Subcutaneous adipose tissue (tissue), 4 donors: Measurements from ENCODE around the gene MEAF6. TPM values are rescaled to one million over a fixed set of nuclear protein-coding genes. Genes with fewer than 3 reads are reported as not detected.

Experiments
- total RNA-seq, 4 donors: library from RNA; depleted of rRNA; stranded (reverse); fragments of >200 nt; gene quantifications; one replicate each; pipeline ENCODE4 v1.1.0, GENCODE V29; 2016
- TF ChIP-seq, protein P1 (sequence below): fragments of 450-650 bp; IDR thresholded peaks from one replicate; pipeline ENCODE4 v1.5.1; 2016; ENCODE audit warnings: low read depth, mild to moderate bottlenecking, control low read depth, antibody characterized with exemption, moderate library complexity

The MEAF6 gene
- total RNA-seq, 4 donors from 2014 or later = 48.3 to 60.8 (median 56.1) TPM

DNA sequence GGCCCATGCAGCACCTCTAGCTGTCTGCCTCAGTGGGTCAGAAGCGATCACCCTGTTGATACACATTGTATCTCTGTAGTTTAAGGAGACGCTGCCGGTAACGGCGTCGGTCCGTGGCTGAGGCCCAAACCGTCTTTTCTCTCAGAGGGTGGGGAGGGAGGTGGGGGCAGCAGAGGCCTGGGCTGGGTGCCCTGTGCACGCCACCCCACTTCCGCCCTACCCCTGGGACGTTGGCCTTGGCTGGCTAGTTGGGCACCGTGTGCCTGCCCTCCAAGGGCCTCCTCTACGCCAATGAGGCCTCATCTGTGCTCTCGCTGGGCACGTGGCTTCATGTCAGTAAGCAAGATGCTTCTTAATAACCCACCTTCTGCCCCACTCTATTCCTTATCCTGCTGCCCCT is 30.8 kb downstream of the MEAF6 start:
- TF ChIP-seq, protein P1, sequence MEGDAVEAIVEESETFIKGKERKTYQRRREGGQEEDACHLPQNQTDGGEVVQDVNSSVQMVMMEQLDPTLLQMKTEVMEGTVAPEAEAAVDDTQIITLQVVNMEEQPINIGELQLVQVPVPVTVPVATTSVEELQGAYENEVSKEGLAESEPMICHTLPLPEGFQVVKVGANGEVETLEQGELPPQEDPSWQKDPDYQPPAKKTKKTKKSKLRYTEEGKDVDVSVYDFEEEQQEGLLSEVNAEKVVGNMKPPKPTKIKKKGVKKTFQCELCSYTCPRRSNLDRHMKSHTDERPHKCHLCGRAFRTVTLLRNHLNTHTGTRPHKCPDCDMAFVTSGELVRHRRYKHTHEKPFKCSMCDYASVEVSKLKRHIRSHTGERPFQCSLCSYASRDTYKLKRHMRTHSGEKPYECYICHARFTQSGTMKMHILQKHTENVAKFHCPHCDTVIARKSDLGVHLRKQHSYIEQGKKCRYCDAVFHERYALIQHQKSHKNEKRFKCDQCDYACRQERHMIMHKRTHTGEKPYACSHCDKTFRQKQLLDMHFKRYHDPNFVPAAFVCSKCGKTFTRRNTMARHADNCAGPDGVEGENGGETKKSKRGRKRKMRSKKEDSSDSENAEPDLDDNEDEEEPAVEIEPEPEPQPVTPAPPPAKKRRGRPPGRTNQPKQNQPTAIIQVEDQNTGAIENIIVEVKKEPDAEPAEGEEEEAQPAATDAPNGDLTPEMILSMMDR = no peak

DNA sequence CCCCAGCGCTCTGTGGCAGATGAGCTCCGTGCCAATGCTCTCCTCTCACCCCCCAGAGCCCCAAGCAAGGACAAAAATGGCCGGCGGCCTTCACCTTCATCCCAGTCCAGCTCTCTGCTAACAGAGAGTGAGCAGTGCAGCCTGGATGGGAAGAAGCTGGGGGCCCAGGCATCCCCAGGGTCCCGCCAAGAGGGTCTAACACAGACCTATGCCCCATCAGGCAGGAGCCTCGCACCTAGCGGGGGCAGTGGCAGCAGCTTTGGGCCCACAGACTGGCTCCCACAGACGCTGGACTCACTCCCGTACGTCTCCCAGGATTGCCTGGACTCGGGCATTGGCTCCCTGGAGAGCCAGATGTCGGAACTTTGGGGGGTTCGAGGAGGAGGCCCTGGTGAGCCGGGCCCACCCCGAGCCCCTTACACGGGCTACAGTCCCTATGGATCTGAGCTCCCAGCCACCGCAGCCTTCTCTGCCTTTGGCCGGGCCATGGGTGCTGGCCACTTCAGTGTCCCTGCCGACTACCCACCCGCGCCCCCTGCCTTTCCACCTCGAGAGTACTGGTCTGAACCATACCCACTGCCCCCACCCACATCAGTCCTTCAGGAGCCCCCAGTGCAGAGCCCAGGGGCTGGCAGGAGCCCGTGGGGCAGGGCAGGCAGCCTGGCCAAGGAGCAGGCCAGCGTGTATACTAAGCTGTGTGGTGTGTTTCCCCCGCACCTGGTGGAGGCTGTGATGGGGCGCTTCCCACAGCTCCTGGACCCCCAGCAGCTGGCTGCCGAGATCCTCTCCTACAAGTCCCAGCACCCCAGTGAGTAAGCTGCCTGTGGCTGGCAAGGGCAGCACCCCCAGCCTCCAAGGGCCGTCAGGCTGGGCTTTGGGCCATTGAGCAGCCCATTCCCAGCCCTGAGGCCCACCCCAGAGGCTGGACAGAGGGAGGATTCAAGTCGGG is 31.5 kb downstream of the MEAF6 start:
- TF ChIP-seq, protein P1 = no peak

DNA sequence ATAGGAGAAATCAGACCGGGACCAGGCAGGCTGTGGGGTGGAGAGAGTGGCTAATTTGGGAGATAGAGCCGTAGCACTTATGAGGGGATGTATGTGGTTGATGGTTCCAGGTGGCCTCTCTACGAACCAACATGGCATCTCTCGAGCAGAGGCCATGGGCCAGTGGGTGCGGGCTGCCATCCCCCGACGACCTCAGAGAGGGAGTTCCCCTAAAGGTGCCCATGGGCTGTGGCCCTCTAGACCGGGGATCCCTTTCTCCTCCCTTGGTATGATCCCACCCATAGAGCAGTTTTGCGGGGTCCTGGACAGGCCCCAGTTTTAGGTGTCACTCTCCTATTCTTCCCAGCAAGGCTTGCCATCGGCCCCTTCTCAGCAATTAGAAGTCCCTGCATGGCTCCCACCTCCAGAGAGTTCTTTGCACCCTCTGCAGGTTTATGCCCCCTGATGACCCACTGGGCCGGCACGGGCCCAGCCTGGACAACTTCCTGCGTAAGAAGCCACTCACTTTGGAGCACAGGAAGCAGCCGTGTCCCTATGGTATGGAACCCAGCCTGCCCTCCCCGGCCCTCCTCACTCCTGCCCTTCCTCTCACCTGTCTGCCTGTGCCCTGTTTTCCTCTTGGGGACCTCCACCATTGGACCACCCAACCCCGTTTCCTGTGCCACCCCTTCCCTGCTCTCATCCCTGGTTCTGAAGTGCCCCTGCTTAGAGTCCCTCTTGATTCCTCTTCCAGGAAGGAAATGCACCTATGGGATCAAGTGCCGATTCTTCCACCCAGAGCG is 32.4 kb downstream of the MEAF6 start:
- TF ChIP-seq, protein P1 = no peak

DNA sequence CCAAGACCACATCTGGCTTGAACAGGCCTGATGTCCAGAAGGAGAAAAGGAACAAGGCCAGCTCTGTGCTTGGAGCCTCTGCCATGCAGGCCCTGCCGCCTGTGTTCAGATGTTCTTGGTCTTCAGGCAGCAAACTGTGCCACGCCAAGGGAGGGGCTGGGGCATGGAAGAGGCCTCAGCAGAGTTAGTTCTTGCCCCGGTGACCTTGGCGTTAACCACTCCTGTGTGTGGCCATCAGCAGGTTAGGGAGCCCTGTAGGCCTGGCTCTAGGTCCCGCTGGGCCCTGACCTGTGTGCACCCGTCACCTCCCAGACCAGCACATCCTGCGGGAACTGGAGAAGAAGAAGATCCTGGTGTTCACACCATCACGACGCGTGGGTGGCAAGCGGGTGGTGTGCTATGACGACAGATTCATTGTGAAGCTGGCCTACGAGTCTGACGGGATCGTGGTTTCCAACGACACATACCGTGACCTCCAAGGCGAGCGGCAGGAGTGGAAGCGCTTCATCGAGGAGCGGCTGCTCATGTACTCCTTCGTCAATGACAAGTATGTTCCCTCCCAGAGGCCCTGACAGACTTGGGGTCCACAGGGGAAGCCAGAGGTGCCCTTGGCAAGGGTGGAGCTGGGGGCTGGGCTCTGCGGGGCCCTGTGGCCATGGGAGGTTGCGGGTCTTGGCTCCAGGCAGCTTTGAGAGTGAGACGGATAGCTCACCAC is 33.1 kb downstream of the MEAF6 start:
- TF ChIP-seq, protein P1 = no peak

DNA sequence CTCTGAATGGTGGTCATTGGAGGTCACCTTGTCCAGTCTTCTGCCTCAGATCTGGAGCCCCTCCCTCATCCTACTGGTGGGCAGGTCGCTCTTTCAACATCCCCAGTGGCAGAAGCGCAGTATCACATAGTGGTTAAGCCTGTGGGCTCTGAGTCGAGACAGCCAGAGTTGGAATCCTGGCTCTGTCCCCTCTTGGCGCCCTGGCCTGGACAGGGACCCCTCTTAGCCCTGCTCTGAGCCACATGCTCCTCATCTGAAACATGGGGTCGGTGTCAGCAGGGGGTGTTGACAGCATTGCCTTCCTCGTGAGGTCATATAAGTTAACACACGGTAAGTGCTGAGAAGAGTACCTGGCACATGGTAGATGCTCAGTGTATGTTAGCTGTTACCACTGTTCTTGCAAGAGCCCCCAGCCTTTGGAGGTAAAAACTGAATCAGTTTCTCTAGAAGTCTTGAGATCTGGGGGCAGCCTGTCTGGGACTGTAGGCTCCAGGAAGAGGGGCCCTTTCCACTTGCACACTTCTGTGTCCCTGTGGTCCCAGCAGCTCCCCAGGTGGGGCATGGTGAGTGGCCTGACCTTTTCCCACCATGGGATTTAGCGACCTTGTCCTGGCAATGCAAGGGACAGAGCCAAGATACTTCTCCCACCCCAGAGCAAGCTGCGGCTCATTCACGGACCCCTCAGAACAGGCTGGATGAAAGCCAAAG is 33.8 kb downstream of the MEAF6 start:
- TF ChIP-seq, protein P1 = no peak

DNA sequence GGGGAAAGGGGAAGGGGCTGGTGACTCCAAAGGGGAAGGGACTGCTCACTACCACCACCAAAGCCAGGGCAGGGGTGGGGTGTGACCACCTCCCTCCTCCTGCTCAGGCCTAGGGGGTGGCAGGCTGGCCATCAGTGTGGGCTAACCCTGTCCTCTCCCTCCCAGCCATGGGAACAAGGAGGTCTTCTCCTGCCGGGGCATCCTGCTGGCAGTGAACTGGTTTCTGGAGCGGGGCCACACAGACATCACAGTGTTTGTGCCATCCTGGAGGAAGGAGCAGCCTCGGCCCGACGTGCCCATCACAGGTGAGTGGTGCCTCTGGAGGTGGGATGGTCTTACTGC is 34.5 kb downstream of the MEAF6 start:
- TF ChIP-seq, protein P1 = no peak
